Omental fat pad (tissue), 4 donors: Measurements from ENCODE around the gene OCIAD2. TPM values are rescaled to one million over a fixed set of nuclear protein-coding genes. Genes with fewer than 3 reads are reported as not detected.
"Not testable (repeated sequence)": the region's sequence is repeated elsewhere in the genome, so short reads cannot be mapped to it uniquely, and the experiment has no call there.

Experiments used
- ATAC-seq: fragments of 150-250 bp; one replicate; pipeline ENCODE4 v1.9.1; 2016; ENCODE audit warnings: mild to moderate bottlenecking, moderate library complexity; ENCODE audit not compliant: low FRiP score
- DNase-seq: peaks from one replicate; pipeline ENCODE4 v3.0.0-alpha.2; 2019; ENCODE audit warnings: low spot score
- CTCF ChIP-seq, 3 donors: fragments of 450-650 bp; IDR thresholded peaks; one replicate each; pipeline ENCODE4 v1.5.1; 2016 to 2017; ENCODE audit warnings: antibody characterized with exemption in 3 of 3, mild to moderate bottlenecking in 3 of 3, moderate library complexity in 2 of 3
- total RNA-seq, 4 donors: library from RNA; depleted of rRNA; stranded (reverse); fragments of >200 nt; gene quantifications; one replicate each; pipeline ENCODE4 v1.1.0, GENCODE V29; 2016

Gene OCIAD2
- total RNA-seq, 4 donors from 2014 or later = 2.8 to 24.3 (median 4.5) TPM

GRCh38 chr4:48879561-48880442, 26.8 kb downstream of the OCIAD2 start:
- ATAC-seq = no peak
- TF ChIP-seq CTCF (IDR thresholded peaks at IDR 0.05) = no peak
- DNase-seq = no peak

GRCh38 chr4:48877827-48878535, 28.6 kb downstream of the OCIAD2 start:
- DNase-seq (no peak), ATAC-seq (no peak)
- TF ChIP-seq CTCF (IDR thresholded peaks at IDR 0.05) = no peak

GRCh38 chr4:48864696-48865095, 41.9 kb downstream of the OCIAD2 start:
- ATAC-seq, DNase-seq: not testable (repeated sequence)

GRCh38 chr4:48863728-48864127, 42.8 kb downstream of the OCIAD2 start:
- DNase-seq (no peak), ATAC-seq (no peak)
- no peak for TF ChIP-seq CTCF (IDR thresholded peaks at IDR 0.05)

GRCh38 chr4:48862661-48863060, 43.9 kb downstream of the OCIAD2 start:
- ATAC-seq = no peak
- TF ChIP-seq CTCF (IDR thresholded peaks at IDR 0.05) = no peak
- DNase-seq = no peak

GRCh38 chr4:48862038-48862437, 44.5 kb downstream of the OCIAD2 start:
- ATAC-seq = no peak
- DNase-seq = no peak
- no peak for TF ChIP-seq CTCF (IDR thresholded peaks at IDR 0.05)

GRCh38 chr4:48858130-48858529, 48.4 kb downstream of the OCIAD2 start:
- DNase-seq (no peak), ATAC-seq (no peak)
- no peak for TF ChIP-seq CTCF (IDR thresholded peaks at IDR 0.05)
